ENCODE results near the gene PYCARD.

PYCARD gene

DNA sequence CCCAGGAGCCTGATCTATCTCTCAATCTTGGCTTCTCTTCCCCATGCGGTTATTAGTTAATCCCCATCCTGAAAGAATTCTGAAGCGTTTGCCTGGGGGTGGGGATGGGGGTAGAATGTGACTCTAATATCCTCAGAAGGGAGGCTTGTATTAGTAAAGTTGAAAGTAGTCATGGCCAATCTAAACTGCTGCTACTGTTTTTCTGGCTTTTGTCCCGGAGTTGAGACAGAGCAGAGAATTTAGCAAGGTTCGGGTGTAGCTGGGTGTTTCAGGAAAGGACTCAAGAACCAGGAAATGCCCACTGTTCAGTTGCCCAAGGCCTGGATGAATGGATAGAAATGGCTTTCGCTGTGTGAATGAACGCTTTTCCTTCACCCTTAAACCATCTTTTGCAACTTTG, 39.6 kb upstream of the PYCARD start:
- ATAC-seq (ENCODE audit: insufficient read depth, low read depth) (no peak), DNase-seq (no peak)
- Histone ChIP-seq H3K27ac (ENCODE audit: low read length) (no peak overlapping the region), H3K9me3 (ENCODE audit: insufficient read depth, low read length, severe bottlenecking) (no peaks in the 10 kb centered on the region), H3K9ac (ENCODE audit: low read depth, low read length) (no peak overlapping the region), H3K79me2 (ENCODE audit: insufficient read depth, low read length) (no peaks in the 10 kb centered on the region), H2AFZ (ENCODE audit: low read depth, low read length) (no peak overlapping the region), H3K4me3 (ENCODE audit: low read depth in 1 of 2, low read length in 2 of 2) (no peak overlapping the region), H3K36me3 (ENCODE audit: insufficient read depth, low read length) (no peaks in the 10 kb centered on the region), H3K4me2 (ENCODE audit: insufficient read depth, low read length) (no peak overlapping the region), H4K20me1 (ENCODE audit: insufficient read depth, low read length) (no peaks in the 10 kb centered on the region), H3K4me1 (ENCODE audit: insufficient read depth, low read length) (no peaks in the 10 kb centered on the region), H3K27me3 (ENCODE audit: insufficient read depth, low read length, poor library complexity) (no peaks in the 10 kb centered on the region)
- TF ChIP-seq, protein P1, sequence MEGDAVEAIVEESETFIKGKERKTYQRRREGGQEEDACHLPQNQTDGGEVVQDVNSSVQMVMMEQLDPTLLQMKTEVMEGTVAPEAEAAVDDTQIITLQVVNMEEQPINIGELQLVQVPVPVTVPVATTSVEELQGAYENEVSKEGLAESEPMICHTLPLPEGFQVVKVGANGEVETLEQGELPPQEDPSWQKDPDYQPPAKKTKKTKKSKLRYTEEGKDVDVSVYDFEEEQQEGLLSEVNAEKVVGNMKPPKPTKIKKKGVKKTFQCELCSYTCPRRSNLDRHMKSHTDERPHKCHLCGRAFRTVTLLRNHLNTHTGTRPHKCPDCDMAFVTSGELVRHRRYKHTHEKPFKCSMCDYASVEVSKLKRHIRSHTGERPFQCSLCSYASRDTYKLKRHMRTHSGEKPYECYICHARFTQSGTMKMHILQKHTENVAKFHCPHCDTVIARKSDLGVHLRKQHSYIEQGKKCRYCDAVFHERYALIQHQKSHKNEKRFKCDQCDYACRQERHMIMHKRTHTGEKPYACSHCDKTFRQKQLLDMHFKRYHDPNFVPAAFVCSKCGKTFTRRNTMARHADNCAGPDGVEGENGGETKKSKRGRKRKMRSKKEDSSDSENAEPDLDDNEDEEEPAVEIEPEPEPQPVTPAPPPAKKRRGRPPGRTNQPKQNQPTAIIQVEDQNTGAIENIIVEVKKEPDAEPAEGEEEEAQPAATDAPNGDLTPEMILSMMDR (IDR thresholded peaks at IDR 0.05; ENCODE audit: borderline replicate concordance, extremely low read depth, low read length, poor library complexity, severe bottlenecking), result no peak
- no peak for TF ChIP-seq EZH2 (IDR thresholded peaks at IDR 0.05; ENCODE audit: borderline replicate concordance, low read depth, low read length, severe bottlenecking)

DNA sequence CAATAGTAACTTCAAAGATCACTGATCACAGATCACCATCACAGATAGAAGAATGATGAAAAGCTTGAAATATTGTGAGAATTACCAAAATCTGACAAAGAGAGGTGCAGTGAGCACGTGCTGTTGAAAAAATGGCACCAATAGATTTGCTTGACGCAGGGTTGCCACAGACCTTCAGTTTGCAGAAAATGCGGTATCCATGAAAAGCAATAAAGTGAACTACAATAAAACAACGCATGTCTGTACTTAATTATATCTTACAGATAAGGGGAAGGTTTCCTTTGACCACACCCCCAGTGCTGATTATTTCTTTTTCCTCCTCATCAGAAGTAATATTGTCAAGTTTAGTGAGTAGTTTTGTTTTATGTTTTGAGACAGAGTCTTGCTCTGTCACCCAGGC, 35.5 kb upstream of the PYCARD start:
- Histone ChIP-seq H3K27me3 (ENCODE audit: insufficient read depth, low read length, poor library complexity) (no peaks in the 10 kb centered on the region), H3K4me1 (ENCODE audit: insufficient read depth, low read length) (no peaks in the 10 kb centered on the region), H3K9me3 (ENCODE audit: insufficient read depth, low read length, severe bottlenecking) (no peaks in the 10 kb centered on the region), H4K20me1 (ENCODE audit: insufficient read depth, low read length) (no peaks in the 10 kb centered on the region), H3K36me3 (ENCODE audit: insufficient read depth, low read length) (no peaks in the 10 kb centered on the region), H3K27ac (ENCODE audit: low read length) (no peak overlapping the region), H3K9ac (ENCODE audit: low read depth, low read length) (no peak overlapping the region), H3K4me2 (ENCODE audit: insufficient read depth, low read length) (no peak overlapping the region), H2AFZ (ENCODE audit: low read depth, low read length) (no peak overlapping the region), H3K4me3 (ENCODE audit: low read depth in 1 of 2, low read length in 2 of 2) (no peak overlapping the region), H3K79me2 (ENCODE audit: insufficient read depth, low read length) (no peaks in the 10 kb centered on the region)
- no peak for ATAC-seq (ENCODE audit: insufficient read depth, low read depth)
- no peak for DNase-seq
- no peak for TF ChIP-seq EZH2 (IDR thresholded peaks at IDR 0.05; ENCODE audit: borderline replicate concordance, low read depth, low read length, severe bottlenecking)
- TF ChIP-seq, protein P1 (IDR thresholded peaks at IDR 0.05; ENCODE audit: borderline replicate concordance, extremely low read depth, low read length, poor library complexity, severe bottlenecking), result no peak

DNA sequence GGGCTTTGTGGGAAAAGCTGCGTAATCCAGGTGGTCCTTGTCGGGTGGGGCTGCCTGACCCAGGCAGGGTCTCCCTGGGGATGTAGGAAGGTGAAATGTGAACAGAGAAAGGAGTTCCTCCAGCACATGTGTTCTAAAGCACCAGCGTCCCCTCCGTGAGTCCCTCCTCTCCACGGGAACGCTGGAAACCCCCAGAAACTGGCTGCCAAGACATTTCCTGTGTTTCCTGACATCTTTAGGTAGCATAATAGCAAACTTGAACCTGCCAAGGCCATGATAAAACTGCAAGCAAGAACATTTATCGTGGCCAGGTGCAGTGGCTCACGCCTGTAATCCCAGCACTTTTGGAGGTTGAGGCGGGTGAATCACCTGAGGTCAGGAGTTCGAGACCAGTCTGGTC, 26.9 kb upstream of the PYCARD start:
- Histone ChIP-seq H3K4me2 (ENCODE audit: insufficient read depth, low read length) (no peak overlapping the region), H3K9ac (ENCODE audit: low read depth, low read length) (no peak overlapping the region), H3K4me1 (ENCODE audit: insufficient read depth, low read length) (no peaks in the 10 kb centered on the region), H3K27ac (ENCODE audit: low read length) (no peak overlapping the region), H4K20me1 (ENCODE audit: insufficient read depth, low read length) (no peaks in the 10 kb centered on the region), H3K36me3 (ENCODE audit: insufficient read depth, low read length) (no peaks in the 10 kb centered on the region), H2AFZ (ENCODE audit: low read depth, low read length) (no peak overlapping the region), H3K27me3 (ENCODE audit: insufficient read depth, low read length, poor library complexity) (no peaks in the 10 kb centered on the region), H3K79me2 (ENCODE audit: insufficient read depth, low read length) (no peaks in the 10 kb centered on the region), H3K9me3 (ENCODE audit: insufficient read depth, low read length, severe bottlenecking) (no peaks in the 10 kb centered on the region), H3K4me3 (ENCODE audit: low read depth in 1 of 2, low read length in 2 of 2) (no peak overlapping the region)
- TF ChIP-seq, protein P1 (IDR thresholded peaks at IDR 0.05; ENCODE audit: borderline replicate concordance, extremely low read depth, low read length, poor library complexity, severe bottlenecking), result no peak
- no peak for TF ChIP-seq EZH2 (IDR thresholded peaks at IDR 0.05; ENCODE audit: borderline replicate concordance, low read depth, low read length, severe bottlenecking)
- DNase-seq (no peak), ATAC-seq (ENCODE audit: insufficient read depth, low read depth) (no peak)

DNA sequence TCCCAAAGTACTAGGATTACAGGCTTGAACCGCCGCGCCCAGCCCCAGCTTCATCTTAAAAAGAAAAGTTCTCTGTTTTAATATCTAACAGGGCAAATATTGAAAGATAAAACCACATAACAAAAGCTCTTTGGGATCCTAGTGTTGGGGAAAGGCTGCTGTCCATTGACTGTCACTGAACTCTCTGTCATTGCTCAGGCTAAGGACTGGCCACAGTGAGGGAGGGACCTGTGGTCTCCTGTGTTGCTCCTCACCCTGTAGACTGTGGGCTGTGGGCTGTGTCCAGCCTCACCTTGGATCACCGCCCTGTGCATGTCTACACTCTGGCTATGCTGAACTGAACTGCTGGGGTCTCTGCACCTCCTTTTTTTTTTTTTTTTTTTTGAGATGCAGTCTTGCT, 25.6 kb upstream of the PYCARD start:
- no peaks in the 10 kb centered on the region for H3K79me2 ChIP-seq (ENCODE audit: insufficient read depth, low read length)
- H3K27ac ChIP-seq (ENCODE audit: low read length), result no peak overlapping the region
- no peaks in the 10 kb centered on the region for H3K4me1 ChIP-seq (ENCODE audit: insufficient read depth, low read length)
- no peak for TF ChIP-seq EZH2 (IDR thresholded peaks at IDR 0.05; ENCODE audit: borderline replicate concordance, low read depth, low read length, severe bottlenecking)
- TF ChIP-seq, protein P1 (IDR thresholded peaks at IDR 0.05; ENCODE audit: borderline replicate concordance, extremely low read depth, low read length, poor library complexity, severe bottlenecking), result no peak
- H4K20me1 ChIP-seq (ENCODE audit: insufficient read depth, low read length), result no peaks in the 10 kb centered on the region
- H3K36me3 ChIP-seq (ENCODE audit: insufficient read depth, low read length), result no peaks in the 10 kb centered on the region
- H2AFZ ChIP-seq (ENCODE audit: low read depth, low read length), result no peak overlapping the region
- H3K9ac ChIP-seq (ENCODE audit: low read depth, low read length), result no peak overlapping the region
- DNase-seq, result no peak
- no peaks in the 10 kb centered on the region for H3K9me3 ChIP-seq (ENCODE audit: insufficient read depth, low read length, severe bottlenecking)
- no peak overlapping the region for H3K4me2 ChIP-seq (ENCODE audit: insufficient read depth, low read length)
- no peak for ATAC-seq (ENCODE audit: insufficient read depth, low read depth)
- H3K4me3 ChIP-seq (ENCODE audit: low read depth in 1 of 2, low read length in 2 of 2), result no peak overlapping the region
- no peaks in the 10 kb centered on the region for H3K27me3 ChIP-seq (ENCODE audit: insufficient read depth, low read length, poor library complexity)

All from DND-41 (cell line).